A549 (cell line): ENCODE data around the gene ZNF425.

Experiments used
- CEBPB ChIP-seq, 2 experiments: fragments of >200 bp in 1 of 2; sonication (Bioruptor Twin) in 1 of 2; formaldehyde crosslinking in 1 of 2; IDR thresholded peaks; 2 replicates each; pipeline ENCODE4 v1.6.1; 2012 to 2016
- EP300 ChIP-seq, 2 experiments: fragments of >200 bp; sonication (Bioruptor Twin); formaldehyde crosslinking; IDR thresholded peaks; 2 replicates in 1 of 2; 3 replicates in 1 of 2; pipeline ENCODE4 v1.6.1; 2016 to 2017
- ESRRA ChIP-seq: fragments of 150-350 bp; IDR thresholded peaks from 2 replicates; pipeline ENCODE4 v1.6.1; 2014; ENCODE audit warnings: mild to moderate bottlenecking, low read length, borderline replicate concordance
- FOSL2 ChIP-seq, 2 experiments: fragments of 450-650 bp in 1 of 2; fragments of >200 bp in 1 of 2; sonication (Bioruptor Twin) in 1 of 2; formaldehyde crosslinking; IDR thresholded peaks; 2 replicates each; pipeline versions ENCODE4 v1.5.0 to v1.6.1; 2016 to 2020; ENCODE audit warnings: mild to moderate bottlenecking in 1 of 2, moderate library complexity in 1 of 2
- HDAC2 ChIP-seq: fragments of 200-600 bp; sonication (generic); IDR thresholded peaks from 2 replicates; pipeline ENCODE4 v1.6.1; 2016
- JUNB ChIP-seq: fragments of >200 bp; sonication (Bioruptor Twin); formaldehyde crosslinking; IDR thresholded peaks from 2 replicates; pipeline ENCODE4 v1.6.1; 2016
- MAX ChIP-seq: IDR thresholded peaks from 2 replicates; pipeline ENCODE4 v1.6.1; 2012
- PBX3 ChIP-seq: IDR thresholded peaks from 2 replicates; pipeline ENCODE4 v1.6.1; 2012
- POLR2A ChIP-seq: IDR thresholded peaks from 2 replicates; pipeline ENCODE4 v1.6.1; 2012; ENCODE audit warnings: mild to moderate bottlenecking, low read length
- RFX5 ChIP-seq: fragments of 450-650 bp; IDR thresholded peaks from 2 replicates; pipeline ENCODE4 v1.7.1; 2014; ENCODE audit warnings: antibody characterized with exemption, mild to moderate bottlenecking, moderate library complexity
- SREBF2 ChIP-seq: fragments of 450-650 bp; IDR thresholded peaks from 2 replicates; pipeline ENCODE4 v1.6.1; 2014; ENCODE audit warnings: mild to moderate bottlenecking, moderate library complexity
- TF ChIP-seq, protein P1 (sequence below): fragments of >200 bp; sonication (Bioruptor Twin); formaldehyde crosslinking; IDR thresholded peaks from 3 replicates; pipeline ENCODE4 v1.5.1; 2016

DNA sequence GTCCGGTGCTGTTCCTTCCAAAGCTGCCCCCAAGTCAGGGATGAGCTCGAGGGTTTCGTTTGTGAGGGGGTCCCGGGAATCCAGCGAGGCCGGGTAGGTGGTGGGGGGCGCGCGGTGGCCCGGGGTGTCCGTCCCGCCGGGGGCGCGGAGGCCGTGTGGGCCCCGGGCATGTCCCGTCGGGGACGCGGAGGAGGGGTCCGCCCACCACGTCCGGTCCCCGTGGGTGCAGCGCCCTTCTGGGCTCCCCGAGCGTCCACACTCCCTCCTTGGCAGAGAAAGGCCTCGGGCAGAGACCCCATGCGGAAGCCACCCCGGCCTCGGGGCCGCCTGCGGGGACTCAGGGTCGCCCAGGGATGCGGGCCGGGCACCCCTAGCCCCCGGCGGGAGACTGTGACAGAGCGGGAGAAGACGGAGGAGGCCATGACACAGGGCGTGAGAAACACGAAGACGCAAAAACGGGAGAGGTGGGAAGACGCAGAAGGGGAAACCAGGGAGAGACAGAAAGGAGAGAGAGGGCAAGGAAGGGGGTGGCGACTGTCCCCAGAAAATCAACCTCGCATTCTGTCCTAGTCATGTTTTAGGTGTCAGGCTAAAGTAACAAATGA, 640 bp upstream of the ZNF425 start:
- TF ChIP-seq RFX5: no peak
- TF ChIP-seq FOSL2 (IDR thresholded peaks at IDR 0.05): no peak
- TF ChIP-seq FOSL2 (CRISPR knock-in tag; IDR thresholded peaks at IDR 0.05): no peak
- TF ChIP-seq, protein P1, sequence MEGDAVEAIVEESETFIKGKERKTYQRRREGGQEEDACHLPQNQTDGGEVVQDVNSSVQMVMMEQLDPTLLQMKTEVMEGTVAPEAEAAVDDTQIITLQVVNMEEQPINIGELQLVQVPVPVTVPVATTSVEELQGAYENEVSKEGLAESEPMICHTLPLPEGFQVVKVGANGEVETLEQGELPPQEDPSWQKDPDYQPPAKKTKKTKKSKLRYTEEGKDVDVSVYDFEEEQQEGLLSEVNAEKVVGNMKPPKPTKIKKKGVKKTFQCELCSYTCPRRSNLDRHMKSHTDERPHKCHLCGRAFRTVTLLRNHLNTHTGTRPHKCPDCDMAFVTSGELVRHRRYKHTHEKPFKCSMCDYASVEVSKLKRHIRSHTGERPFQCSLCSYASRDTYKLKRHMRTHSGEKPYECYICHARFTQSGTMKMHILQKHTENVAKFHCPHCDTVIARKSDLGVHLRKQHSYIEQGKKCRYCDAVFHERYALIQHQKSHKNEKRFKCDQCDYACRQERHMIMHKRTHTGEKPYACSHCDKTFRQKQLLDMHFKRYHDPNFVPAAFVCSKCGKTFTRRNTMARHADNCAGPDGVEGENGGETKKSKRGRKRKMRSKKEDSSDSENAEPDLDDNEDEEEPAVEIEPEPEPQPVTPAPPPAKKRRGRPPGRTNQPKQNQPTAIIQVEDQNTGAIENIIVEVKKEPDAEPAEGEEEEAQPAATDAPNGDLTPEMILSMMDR: no peak
- no peak for TF ChIP-seq SREBF2
- no peak for TF ChIP-seq JUNB
- TF ChIP-seq CEBPB (IDR thresholded peaks at IDR 0.05): no peak
- no peak for TF ChIP-seq PBX3
- 0 out of 2 replicates have a peak, but pooled peaks have one; percentile 15 for TF ChIP-seq POLR2A
- TF ChIP-seq ESRRA: no peak
- no peak; the same call in 1 of the 2 replicates for TF ChIP-seq HDAC2
- peak; percentile 69 for TF ChIP-seq MAX
- TF ChIP-seq EP300 (IDR thresholded peaks at IDR 0.05): no peak
